Mucosa of descending colon (tissue), 3 donors: ENCODE measurements around the gene SRGAP2. TPM values are rescaled to one million over a fixed set of nuclear protein-coding genes. Genes with fewer than 3 reads are reported as not detected.
"Not testable (repeated sequence)": the region's sequence is repeated elsewhere in the genome, so short reads cannot be mapped to it uniquely, and the experiment has no call there.

ENCODE experiments used
- ATAC-seq: fragments of 200-7000 bp; cut with Tn5 transposase; one replicate; pipeline ENCODE4 v1.9.1; 2020; ENCODE audit warnings: mild to moderate bottlenecking, moderate library complexity
- DNase-seq, 3 donors: peaks; one replicate each; pipeline ENCODE4 v3.0.0-alpha.2; 2020
- H3K36me3 ChIP-seq: fragments of 200-600 bp; one replicate; pipeline ENCODE4 v1.8.0; 2021; ENCODE audit warnings: low read depth, mild to moderate bottlenecking
- H3K4me1 ChIP-seq: fragments of 200-600 bp; one replicate; pipeline ENCODE4 v1.8.0; 2021; ENCODE audit warnings: low read depth, mild to moderate bottlenecking
- H3K4me3 ChIP-seq: fragments of 200-600 bp; one replicate; pipeline ENCODE4 v1.8.0; 2021; ENCODE audit warnings: mild to moderate bottlenecking
- H3K9me3 ChIP-seq: fragments of 200-600 bp; one replicate; pipeline ENCODE4 v1.8.0; 2021; ENCODE audit warnings: mild to moderate bottlenecking
- intact Hi-C, 2 donors: fragments of 100-400 bp; cut with DNase I in 1 of 2; cut with micrococcal nuclease in 1 of 2; formaldehyde crosslinking; loops; one replicate each; pipeline versions ENCODE4 v1.11.0 to v1.11.1; 2022; cut with DNase I, micrococcal nuclease
- long read RNA-seq, 2 donors: library from polyadenylated mRNA; unstranded; transcript quantifications; one replicate each; pipeline ENCODE4 v2.0.0, GENCODE V29; 2019 to 2021
- total RNA-seq, 3 donors: library from RNA; stranded (reverse); fragmentation: NEBNext Ultra II Directional in 2 of 3; extraction: Animal tissue kit (Norgen Biotek cat#: 25700) in 2 of 3; gene quantifications; one replicate each; pipeline versions ENCODE4 v1.2.1 to v1.2.4, GENCODE V29; 2021 to 2023
- TF ChIP-seq, protein P1 (sequence below): fragments of 200-600 bp; IDR thresholded peaks from one replicate; pipeline ENCODE4 v1.8.0; 2022; ENCODE audit warnings: antibody characterized with exemption, mild to moderate bottlenecking
- donor health status: DM: no; HTN: no; CAD: no; lungs with moderate emphysema.
- donor health status: DM: no; HTN: no; CAD: no.
- donor health status: DM: no; HTN: yes; CAD: no.

Gene SRGAP2
- 10 to 100 TPM; 14.7 to 39.8 (median 16.8) TPM for total RNA-seq
- long read RNA-seq, donor 1, partial matches to known transcripts, result 3 of 4 reads
- long read RNA-seq, donor 1, other reads (novel, unspliced or antisense), result 1 of 4 reads
- long read RNA-seq, donor 2, partial matches to known transcripts, result 0 of 1 reads
- long read RNA-seq, donor 2, other reads (novel, unspliced or antisense), result 1 of 1 reads

DNA sequence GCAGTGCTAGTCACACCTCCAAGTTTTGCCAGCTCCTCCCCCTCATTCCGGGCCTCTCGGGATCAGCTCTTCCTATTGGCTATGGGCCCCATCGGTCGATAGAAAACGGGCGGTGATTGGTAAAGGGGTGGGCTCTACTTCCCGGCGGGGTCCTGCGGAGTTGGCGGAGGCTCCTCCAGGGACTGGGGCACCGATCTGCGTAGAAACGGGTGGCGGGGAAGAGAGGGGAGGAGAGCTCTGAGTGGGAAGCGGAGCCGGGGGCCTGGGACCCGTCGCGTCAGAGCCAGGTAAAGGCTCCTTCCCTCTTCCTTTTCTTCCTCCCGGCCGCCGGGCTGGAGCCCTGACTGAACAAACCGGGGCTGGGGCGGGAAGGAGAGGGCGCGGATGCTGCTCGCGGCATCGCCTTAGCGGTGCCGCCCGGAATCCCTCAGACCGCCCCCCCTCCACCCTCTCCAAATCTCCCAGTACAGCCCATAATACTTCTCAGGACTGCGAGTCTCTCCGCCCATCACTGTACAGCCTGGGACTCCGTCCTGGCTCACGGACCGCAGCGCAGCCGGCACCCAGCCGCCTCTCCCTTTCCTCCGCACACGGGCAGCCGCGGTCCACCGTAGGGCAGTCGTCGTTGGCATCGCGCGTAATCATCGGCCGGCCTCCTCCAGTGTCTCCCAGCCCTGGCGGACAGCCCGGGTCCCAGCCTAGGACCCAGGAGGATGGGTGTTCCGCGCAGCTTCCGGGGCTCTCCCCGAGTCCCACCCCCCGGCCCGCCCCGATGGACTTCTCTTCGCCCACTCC is at the start of gene SRGAP2:
SRGAP2 (plus strand) TSS at position 178 of the 795 bp plus-strand sequence. CDS start 2,430 bp downstream, outside the sequence.
- H3K4me1 ChIP-seq, intact Hi-C loops, H3K9me3 ChIP-seq, H3K36me3 ChIP-seq: not testable (repeated sequence)
- peak within 1 kb of the TSS; percentile 28 for H3K4me3 ChIP-seq
- ATAC-seq (peak; percentile 88), DNase-seq (peak; percentile 52 to 75 (median 69))

- H3K4me3 ChIP-seq, intact Hi-C loops, H3K4me1 ChIP-seq, H3K9me3 ChIP-seq, H3K36me3 ChIP-seq, DNase-seq: not testable (repeated sequence)
- ATAC-seq, result peak; percentile 72
- TF ChIP-seq, protein P1, sequence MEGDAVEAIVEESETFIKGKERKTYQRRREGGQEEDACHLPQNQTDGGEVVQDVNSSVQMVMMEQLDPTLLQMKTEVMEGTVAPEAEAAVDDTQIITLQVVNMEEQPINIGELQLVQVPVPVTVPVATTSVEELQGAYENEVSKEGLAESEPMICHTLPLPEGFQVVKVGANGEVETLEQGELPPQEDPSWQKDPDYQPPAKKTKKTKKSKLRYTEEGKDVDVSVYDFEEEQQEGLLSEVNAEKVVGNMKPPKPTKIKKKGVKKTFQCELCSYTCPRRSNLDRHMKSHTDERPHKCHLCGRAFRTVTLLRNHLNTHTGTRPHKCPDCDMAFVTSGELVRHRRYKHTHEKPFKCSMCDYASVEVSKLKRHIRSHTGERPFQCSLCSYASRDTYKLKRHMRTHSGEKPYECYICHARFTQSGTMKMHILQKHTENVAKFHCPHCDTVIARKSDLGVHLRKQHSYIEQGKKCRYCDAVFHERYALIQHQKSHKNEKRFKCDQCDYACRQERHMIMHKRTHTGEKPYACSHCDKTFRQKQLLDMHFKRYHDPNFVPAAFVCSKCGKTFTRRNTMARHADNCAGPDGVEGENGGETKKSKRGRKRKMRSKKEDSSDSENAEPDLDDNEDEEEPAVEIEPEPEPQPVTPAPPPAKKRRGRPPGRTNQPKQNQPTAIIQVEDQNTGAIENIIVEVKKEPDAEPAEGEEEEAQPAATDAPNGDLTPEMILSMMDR, result peak; percentile 13
Measured at GRCh38 chr1:206167350-206168029, 35.9 kb upstream of the SRGAP2 start.

DNA sequence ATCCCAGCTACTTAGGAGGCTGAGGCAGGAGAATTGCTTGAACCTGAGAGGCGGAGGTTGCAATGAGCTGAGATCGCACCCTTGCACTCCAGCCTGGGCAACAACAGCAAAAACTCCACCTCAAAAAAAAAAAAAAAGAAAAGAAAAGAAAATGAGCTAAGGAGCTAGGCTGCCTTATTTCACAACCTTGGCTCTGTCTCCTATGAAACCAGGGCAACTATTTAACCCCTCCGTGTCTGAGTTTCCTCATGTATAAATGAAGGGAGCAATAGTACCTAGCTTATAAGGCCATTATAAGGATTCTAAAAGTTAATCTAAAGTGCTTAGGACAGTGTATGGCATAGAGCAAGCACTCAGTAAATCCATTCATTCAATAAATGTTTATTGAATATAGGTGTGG is 33.5 kb upstream of the SRGAP2 start:
- ATAC-seq, H3K36me3 ChIP-seq, H3K4me1 ChIP-seq, DNase-seq, H3K9me3 ChIP-seq, intact Hi-C loops, H3K4me3 ChIP-seq: not testable (repeated sequence)

DNA sequence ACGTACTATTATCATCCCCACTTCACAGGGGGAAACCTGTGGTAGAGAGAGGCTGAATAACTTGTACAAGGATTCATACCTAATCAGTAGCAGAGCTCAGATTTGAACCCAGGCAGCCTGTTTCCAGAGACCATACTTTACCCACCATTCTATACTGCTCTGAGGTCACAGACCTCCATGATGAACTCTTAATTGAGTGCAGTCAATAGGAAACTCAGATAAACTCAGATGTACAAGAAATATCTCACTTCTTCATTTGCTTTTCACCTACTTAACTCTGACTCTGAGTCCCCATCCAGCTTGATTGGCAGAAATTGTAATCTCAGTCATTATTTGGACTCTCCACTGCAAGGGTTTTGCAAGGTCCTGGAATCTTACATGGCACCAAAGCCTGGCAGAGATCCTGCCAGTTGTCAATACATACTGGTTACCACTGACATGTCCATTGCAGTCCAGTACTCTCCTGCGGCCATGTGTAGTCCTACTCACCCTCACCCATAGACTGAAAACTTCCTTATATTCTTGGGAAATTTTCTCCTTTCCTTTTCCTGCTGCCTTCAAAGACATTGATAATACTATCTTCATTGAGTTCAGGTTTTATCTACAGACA is 30.1 kb upstream of the SRGAP2 start:
- intact Hi-C loops, DNase-seq, ATAC-seq: not testable (repeated sequence)

GRCh38 chr1:206174182-206174868 is 29.0 kb upstream of the SRGAP2 start:
- H3K4me3 ChIP-seq, H3K36me3 ChIP-seq, H3K4me1 ChIP-seq, H3K9me3 ChIP-seq, intact Hi-C loops: not testable (repeated sequence)
- ATAC-seq (peak; percentile 33), DNase-seq (peak in 1 of 3 donors; percentile 18)

More for the DNA sequence above, 30.1 kb upstream of the SRGAP2 start:
- H3K36me3 ChIP-seq, H3K4me1 ChIP-seq, H3K9me3 ChIP-seq, H3K4me3 ChIP-seq: not testable (repeated sequence)

DNA sequence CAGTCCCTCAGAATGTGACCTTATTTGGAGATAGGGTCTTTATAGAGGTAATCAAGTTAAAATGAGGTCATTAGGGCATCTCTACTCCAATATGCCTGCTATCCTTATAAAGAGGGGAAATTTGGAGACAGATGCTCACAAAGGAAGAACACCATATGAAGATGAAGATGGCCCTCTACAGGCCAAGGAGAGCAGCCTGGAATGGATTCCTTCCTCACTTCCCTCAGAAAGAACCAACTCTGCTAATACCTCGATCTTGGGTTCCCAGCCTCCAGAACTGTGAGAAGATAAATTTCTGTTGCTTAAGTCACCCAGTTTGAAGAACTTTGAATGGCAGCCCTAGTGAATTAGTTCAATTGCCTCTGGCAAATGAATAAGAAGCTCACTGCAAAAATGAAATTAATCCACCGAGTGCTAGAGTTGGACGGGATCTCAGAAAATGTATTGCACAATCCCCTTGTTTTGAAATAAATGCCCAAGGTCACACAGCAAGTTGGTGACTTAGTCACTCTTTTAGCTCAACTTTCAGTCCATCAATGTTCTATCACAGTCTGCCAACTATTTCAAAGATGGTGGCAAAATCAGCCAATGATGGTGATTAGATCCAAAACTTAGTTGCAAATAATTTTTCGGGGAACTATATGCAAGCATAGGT is 27.8 kb upstream of the SRGAP2 start:
- H3K9me3 ChIP-seq, intact Hi-C loops, DNase-seq, ATAC-seq, H3K36me3 ChIP-seq, H3K4me1 ChIP-seq, H3K4me3 ChIP-seq: not testable (repeated sequence)

DNA sequence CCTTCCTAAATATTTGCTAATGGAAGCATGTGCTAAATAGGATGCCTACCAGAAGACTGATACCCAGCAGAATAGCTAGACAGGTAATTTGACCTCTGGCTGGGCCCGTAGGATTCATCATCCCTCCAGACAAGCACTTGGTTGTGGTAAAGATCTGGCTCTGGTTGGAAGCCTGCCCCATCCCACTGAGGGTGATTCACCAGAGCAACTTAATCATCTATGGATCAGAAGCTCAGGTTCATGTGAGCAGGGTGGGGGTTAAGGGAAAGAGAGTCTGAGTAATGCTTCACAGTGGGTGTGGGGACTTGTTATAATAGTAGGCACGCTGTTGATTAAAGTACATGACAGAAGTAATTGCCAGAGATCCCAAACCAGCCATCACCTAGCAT is 27.2 kb upstream of the SRGAP2 start:
- ATAC-seq, intact Hi-C loops, H3K4me1 ChIP-seq, H3K4me3 ChIP-seq, H3K36me3 ChIP-seq, H3K9me3 ChIP-seq, DNase-seq: not testable (repeated sequence)

DNA sequence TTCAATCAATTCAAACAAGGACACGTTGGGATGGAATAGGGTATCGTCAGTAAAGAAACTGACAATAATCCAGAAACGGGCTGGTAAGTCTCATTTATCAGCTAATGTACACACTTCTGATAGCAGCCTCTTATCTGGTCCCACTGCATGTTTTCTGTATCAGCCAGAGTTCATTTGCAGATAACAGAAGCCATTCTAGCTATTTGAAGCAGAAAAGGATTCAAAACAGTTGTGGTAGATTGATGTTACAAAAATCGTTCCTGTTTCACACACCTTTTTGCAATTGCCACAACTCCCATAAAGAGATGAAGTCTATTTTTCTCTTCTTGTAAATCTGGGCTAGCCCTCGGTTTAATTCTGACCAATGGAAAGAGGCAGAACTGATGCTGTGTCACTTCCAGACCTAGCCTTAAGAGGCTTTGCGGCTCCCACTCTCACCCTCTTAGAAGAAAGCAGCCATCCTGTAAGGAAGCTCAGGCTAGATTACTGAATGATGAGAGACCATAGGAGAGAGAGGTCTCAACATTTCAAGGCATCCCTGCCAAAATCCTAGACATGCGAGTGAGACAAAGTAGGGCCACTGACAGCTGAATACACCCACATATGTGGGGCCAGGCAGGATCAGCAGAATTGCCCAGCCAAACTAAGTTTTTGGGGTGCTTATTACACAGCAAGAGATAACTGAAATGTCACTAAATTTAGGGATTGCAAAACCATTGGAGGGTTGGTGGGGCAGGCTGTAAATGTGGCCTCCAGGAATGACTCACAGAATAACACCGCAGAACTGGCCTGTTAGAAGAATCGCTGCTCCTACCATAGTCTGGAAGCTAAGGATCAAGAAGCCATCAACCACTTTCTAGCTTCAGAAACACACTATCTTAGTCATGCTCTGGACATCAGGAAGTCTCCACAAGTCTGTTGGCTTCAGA is 25.0 kb upstream of the SRGAP2 start:
- H3K36me3 ChIP-seq, intact Hi-C loops: not testable (repeated sequence)

DNA sequence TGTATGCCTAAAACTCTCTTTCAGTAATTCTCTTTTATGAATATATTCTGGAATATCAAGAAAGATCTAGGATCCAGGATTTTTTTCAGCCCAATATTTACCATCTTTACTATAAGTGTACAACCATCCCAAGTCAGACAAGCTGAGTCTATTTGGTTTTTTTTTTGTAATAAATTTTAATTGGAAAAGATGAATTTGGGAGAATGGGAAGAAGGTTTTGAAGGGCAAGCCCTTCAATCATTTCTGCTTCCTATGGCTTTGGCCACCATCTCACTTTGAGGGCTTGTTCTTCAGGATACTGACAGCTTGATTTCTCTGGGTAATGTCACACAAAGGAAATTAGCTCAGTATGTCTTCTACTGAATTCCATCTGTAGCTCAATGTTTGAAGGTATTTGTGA is 23.7 kb upstream of the SRGAP2 start:
- H3K4me1 ChIP-seq, H3K9me3 ChIP-seq, H3K36me3 ChIP-seq, intact Hi-C loops, DNase-seq, H3K4me3 ChIP-seq, ATAC-seq: not testable (repeated sequence)

More for the DNA sequence above, 25.0 kb upstream of the SRGAP2 start:
- DNase-seq, H3K4me3 ChIP-seq, ATAC-seq, H3K4me1 ChIP-seq, H3K9me3 ChIP-seq: not testable (repeated sequence)

DNA sequence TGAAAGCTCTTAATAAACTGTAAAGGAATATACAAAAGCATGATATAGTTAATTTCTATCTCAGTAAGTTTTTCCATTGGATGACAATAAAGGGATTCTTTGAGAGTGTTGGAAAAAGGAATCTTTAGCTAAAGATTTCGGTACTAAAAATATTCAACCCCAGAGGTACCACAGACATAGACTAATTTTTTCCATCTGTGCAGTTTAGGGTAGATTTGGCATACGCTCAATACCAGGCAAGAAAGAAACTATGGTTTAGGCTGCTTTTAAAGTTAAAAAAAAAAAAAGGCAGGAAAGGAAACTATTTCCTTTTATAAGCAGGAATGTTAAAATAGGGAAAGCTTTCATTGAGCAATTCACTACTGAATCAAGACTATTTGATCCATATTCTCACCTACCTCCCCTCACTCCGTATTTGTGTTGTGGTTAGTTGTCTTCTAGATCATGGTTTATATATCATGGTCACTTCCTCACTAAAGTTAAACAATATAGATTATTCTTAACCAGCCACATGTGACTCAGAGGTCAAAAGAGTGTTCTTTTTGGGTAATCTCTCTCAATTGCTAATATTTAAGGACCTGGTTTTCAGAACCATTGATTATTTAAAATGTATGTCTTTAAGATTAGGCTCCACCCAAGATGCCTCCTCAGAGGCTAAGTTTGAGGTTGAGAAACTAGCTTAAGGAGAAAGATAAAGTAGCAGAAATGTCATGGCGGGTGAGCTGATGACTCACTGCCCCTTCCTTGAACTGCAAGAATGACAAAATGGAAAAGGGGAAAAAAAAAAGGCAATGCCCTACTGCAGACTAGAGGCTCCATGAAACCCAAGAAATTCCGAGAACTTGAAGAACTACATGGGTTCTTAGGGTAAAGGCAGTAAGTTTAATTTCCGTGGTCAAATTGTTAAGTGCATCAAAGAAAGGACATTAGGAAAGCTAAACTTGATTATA is 20.7 kb upstream of the SRGAP2 start:
- H3K4me3 ChIP-seq, H3K4me1 ChIP-seq, ATAC-seq, H3K9me3 ChIP-seq, DNase-seq, intact Hi-C loops, H3K36me3 ChIP-seq: not testable (repeated sequence)
